Mesodermal cell (in vitro differentiated cells): ENCODE results near the gene HMCN2.
"Not testable (repeated sequence)": the region's sequence is repeated elsewhere in the genome, so short reads cannot be mapped to it uniquely, and the experiment has no call there.

Experiments
- H3K27ac ChIP-seq: 2 replicates; pipeline ENCODE4 v1.7.0; 2013; ENCODE audit warnings: mild to moderate bottlenecking, low read depth, low read length, moderate library complexity; ENCODE audit not compliant: severe bottlenecking
- H3K36me3 ChIP-seq: 2 replicates; pipeline ENCODE4 v1.7.1; 2013; ENCODE audit warnings: mild to moderate bottlenecking, low read length, moderate library complexity; ENCODE audit not compliant: control insufficient read depth, insufficient read depth
- H3K4me1 ChIP-seq: one replicate; pipeline ENCODE4 v1.7.1; 2013; ENCODE audit warnings: mild to moderate bottlenecking, low read length; ENCODE audit not compliant: insufficient read depth, control insufficient read depth, poor library complexity, severe bottlenecking
- H3K4me3 ChIP-seq: 2 replicates; pipeline ENCODE4 v1.7.0; 2013; ENCODE audit warnings: low read length, control low read depth, mild to moderate bottlenecking; ENCODE audit not compliant: insufficient read depth, poor library complexity, severe bottlenecking; ENCODE audit errors: extremely low read depth
- H3K9me3 ChIP-seq: 2 replicates; pipeline ENCODE4 v1.7.1; 2013; ENCODE audit warnings: mild to moderate bottlenecking, low read length, moderate library complexity; ENCODE audit not compliant: control insufficient read depth
- WGBS, 2 experiments: methylation state at CpG; one replicate each; pipeline ENCODE4 v1.1.5; 2013; ENCODE audit warnings: missing lambda C conversion rate in 2 of 2; ENCODE audit not compliant: insufficient coverage in 2 of 2; 5-methylcytosine and 5-hydroxymethylcytosine counted together

HMCN2 gene

GRCh38 chr9:130333712-130334062 is 68.1 kb downstream of the HMCN2 start:
- H3K9me3 ChIP-seq = no peaks in the 10 kb centered on the region
- 85 to 93% methylated on average over 3 to 4 of the region's 5 CpGs for WGBS, 2 experiments
- H3K4me1 ChIP-seq = peaks cover 13% of the 10 kb centered on the region
- H3K27ac ChIP-seq = no peak overlapping the region
- H3K4me3 ChIP-seq = no peak overlapping the region
- no peaks in the 10 kb centered on the region for H3K36me3 ChIP-seq

DNA sequence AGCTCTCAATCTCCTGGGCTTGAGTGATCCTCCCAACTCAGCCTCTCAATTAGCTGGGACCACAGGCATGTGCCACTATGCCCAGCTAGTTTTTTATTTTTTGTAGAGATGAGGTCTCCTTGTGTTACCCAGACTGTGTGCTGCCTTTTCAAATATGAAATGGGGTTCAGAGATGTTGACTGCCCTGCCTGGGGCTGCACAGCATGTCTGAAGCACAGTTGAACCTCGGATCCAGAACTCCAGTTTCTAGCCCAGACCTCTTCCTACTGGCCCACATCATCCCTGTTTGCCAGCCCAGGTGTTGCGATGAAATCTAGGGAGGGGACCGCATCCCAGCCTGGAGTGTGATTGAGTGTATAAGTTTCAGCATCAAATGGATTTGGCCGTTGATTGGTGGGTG is 69.4 kb downstream of the HMCN2 start:
- Histone ChIP-seq H3K36me3 (no peaks in the 10 kb centered on the region), H3K9me3 (no peaks in the 10 kb centered on the region), H3K27ac (no peak overlapping the region), H3K4me1 (peaks cover 7% of the 10 kb centered on the region), H3K4me3 (no peak overlapping the region)
- 86 to 90% methylated on average over 2 to 3 of the region's 4 CpGs for WGBS, 2 experiments

DNA sequence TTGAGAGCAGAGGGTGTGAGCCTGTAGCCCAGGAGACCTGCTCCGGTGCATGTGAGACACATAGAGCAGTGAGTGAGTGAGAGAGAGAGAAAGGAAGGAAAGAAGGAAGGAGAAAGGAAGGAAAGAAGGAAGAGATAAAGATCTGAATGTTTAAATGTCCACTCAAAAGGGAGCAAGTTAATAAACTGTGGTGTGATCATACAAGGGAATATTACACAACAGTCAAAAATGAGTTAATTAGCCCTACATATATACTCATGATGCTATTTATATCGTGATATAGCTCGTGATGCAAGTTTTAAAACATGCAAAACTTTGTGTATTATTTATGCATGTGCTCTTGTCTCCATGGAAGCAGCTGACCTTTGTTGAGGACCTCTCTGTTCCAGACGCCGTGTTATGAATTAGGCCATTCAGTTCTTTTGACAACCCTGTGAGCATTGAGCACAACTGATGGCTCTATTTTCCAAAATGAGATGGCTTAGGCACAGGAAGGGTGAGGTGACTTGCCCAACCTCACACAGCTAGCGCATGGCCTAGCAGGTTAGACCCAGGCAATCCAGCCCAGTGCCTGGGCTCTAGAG is 70.6 kb downstream of the HMCN2 start:
- Histone ChIP-seq H3K27ac (no peak overlapping the region), H3K36me3 (no peaks in the 10 kb centered on the region), H3K4me1 (peaks cover 7% of the 10 kb centered on the region), H3K9me3 (no peaks in the 10 kb centered on the region), H3K4me3 (no peak overlapping the region)
- WGBS, 2 experiments = 63 to 96% methylated on average over 3 of the region's 6 CpGs

DNA sequence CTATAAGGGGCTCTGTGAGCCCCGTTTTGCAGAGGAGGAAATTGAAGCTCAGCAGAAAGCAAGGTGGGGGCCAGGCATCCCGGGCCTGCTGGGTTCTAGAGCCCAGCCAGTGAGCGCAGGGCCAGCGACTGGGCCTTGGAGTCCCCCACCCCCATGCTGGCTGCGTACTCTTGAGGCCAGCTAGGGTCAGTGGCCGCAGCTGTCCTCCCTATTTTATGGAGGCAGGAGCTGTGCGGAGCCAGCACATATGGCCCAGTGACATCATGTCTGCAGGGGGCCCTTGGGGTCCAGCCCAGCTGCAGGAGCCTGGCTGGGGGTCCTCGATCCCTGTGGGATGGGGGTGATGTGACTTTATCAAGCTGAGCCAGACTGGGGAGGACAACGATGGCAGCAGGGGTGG is 71.3 kb downstream of the HMCN2 start:
- WGBS, 2 experiments = 90 to 96% methylated on average over 5 to 9 of the region's 9 CpGs
- no peak overlapping the region for H3K4me3 ChIP-seq
- H3K9me3 ChIP-seq = no peaks in the 10 kb centered on the region
- peaks cover under 1% of the 10 kb centered on the region for H3K4me1 ChIP-seq
- H3K36me3 ChIP-seq = no peaks in the 10 kb centered on the region
- no peak overlapping the region for H3K27ac ChIP-seq

DNA sequence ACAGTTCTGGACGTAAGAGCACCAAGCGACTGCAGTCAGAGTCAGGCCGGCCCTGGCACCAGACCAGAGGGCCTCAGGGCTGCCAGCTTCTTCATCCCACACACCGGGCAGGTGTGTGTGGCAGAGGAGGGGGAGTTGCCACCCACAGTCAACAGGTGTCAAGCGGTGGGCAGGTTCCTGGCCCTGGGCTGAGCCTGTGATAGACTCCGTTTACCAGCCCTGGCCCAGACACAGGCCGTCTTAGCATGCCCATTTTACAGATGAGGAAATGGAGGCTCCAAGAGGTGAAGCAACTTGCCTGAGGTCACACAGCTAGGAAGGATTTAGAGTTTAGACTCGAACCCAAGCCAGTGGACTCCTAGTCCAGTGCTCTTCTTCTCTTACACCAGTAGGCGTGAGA is 71.8 kb downstream of the HMCN2 start:
- no peaks in the 10 kb centered on the region for H3K36me3 ChIP-seq
- H3K9me3 ChIP-seq = no peaks in the 10 kb centered on the region
- H3K4me1 ChIP-seq = peaks cover 4% of the 10 kb centered on the region
- H3K27ac ChIP-seq = no peak overlapping the region
- H3K4me3 ChIP-seq = no peak overlapping the region
- 95 to 99% methylated on average over 5 to 7 of the region's 9 CpGs for WGBS, 2 experiments

DNA sequence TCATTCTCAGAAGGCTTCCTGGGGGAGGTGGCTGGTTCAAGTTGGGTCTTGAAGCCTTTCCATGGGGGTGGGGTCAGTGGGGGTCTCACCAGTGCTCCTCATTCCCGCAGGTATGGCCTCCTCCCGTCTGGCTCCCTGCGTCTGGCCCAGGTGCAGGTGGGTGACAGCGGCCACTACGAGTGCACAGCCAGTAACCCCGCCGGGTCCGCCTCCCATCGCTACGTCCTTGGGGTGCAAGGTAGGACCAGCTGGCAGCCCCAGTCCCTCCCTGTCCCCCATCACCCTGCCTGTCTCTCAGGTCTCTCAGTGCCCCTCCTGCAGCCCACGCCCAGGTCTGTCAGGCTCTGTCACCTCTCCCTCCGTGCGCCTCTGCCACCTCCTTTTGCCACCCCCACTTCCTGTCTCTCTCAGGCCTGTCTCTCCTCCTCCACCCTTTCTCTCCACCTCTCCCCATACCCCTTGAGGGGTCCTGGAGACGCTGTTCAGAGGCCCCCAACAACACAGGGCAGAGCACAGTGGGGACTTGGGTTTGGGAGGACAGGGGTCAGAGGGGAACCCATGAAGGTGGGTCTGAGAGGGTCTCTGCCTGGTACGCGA is 72.3 kb downstream of the HMCN2 start:
- Histone ChIP-seq H3K4me3 (no peak overlapping the region), H3K36me3 (no peaks in the 10 kb centered on the region), H3K4me1 (peaks cover 10% of the 10 kb centered on the region), H3K9me3 (no peaks in the 10 kb centered on the region), H3K27ac (no peak overlapping the region)
- 93 to 94% methylated on average over 14 of the region's 16 CpGs for WGBS, 2 experiments

- 93 to 94% methylated on average over 6 to 7 of the region's 8 CpGs for WGBS, 2 experiments
- not testable (repeated sequence) for H3K27ac ChIP-seq, H3K36me3 ChIP-seq, H3K4me3 ChIP-seq, H3K9me3 ChIP-seq
- H3K4me1 ChIP-seq = peaks cover 11% of the 10 kb centered on the region
Measured at GRCh38 chr9:130338891-130339290, 73.3 kb downstream of the HMCN2 start.

DNA sequence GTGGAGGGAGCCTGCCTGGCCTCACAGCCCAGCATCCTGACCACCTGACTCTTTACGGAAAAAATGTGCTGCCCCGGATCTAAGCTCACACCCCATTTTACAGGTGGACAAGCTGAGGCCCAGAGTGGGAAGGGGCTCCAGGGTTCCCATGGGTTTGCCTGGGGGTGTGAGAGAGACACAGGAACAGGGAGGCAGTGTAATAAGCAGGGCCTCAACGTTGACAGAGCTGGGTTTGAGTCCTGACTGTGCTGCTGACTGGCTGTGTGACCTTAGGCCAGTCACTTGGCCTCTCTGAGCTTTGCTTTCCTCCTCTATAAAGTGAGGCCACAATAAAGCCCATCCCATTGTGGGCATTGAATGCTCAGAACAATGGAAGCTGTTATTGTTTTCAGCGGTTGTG is 73.7 kb downstream of the HMCN2 start:
- Histone ChIP-seq H3K9me3 (no peaks in the 10 kb centered on the region), H3K27ac (no peak overlapping the region)
- WGBS, 2 experiments = 40 to 83% methylated on average over 2 to 3 of the region's 4 CpGs

GRCh38 chr9:130340011-130340410 is 74.5 kb downstream of the HMCN2 start:
- Histone ChIP-seq H3K36me3 (no peaks in the 10 kb centered on the region), H3K27ac (no peak overlapping the region), H3K9me3 (no peaks in the 10 kb centered on the region), H3K4me3 (no peak overlapping the region), H3K4me1 (peaks cover 11% of the 10 kb centered on the region)
- WGBS, 2 experiments = 96 to 100% methylated on average over 3 to 10 of the region's 10 CpGs

More for the DNA sequence above, 73.7 kb downstream of the HMCN2 start:
- no peak overlapping the region for H3K4me3 ChIP-seq
- H3K36me3 ChIP-seq = no peaks in the 10 kb centered on the region
- peaks cover 11% of the 10 kb centered on the region for H3K4me1 ChIP-seq

- 89 to 93% methylated on average over 15 to 17 of the region's 17 CpGs for WGBS, 2 experiments
- H3K4me1 ChIP-seq = peaks cover 11% of the 10 kb centered on the region
- not testable (repeated sequence) for H3K36me3 ChIP-seq, H3K4me3 ChIP-seq, H3K9me3 ChIP-seq, H3K27ac ChIP-seq
Measured at GRCh38 chr9:130340557-130340956, 75.0 kb downstream of the HMCN2 start.

DNA sequence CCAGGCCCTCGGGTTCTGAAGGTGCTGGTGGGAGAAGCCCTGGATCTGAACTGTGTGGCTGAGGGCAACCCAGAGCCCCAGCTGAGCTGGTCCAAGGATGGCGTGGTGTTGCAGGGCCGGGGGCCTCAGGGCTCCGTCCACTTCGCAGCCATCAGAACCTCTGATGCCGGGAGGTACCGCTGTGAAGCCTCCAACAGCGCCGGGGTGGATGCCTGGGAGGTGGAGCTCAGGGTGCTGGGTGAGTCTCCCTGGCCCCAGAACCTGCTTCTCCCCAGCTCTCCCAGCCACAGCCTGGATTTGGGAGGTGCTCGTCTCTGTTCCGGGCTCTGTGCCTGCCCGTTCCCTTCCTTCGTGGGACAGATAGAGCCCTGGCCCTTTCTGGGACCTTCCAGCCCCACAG is 75.6 kb downstream of the HMCN2 start:
- Histone ChIP-seq H3K27ac (no peak overlapping the region), H3K9me3 (no peaks in the 10 kb centered on the region), H3K4me3 (no peak overlapping the region), H3K36me3 (no peaks in the 10 kb centered on the region), H3K4me1 (peaks cover 11% of the 10 kb centered on the region)
- 86 to 94% methylated on average over 9 to 13 of the region's 13 CpGs for WGBS, 2 experiments
